ENCODE data around the gene P3R3URF. TPM values are rescaled to one million over a fixed set of nuclear protein-coding genes. Genes with fewer than 3 reads are reported as not detected.

Gene P3R3URF
- polyA plus RNA-seq, 1 experiment = not detected

- H3K4me3 ChIP-seq (ENCODE audit: low read depth, low read length) = peak overlapping the region; percentile 74
- DNase-seq (ENCODE audit: low read depth, low spot score) = no peak
- TF ChIP-seq CTCF (IDR thresholded peaks at IDR 0.05; ENCODE audit: low read depth, low read length) = no peak
- no peaks in the 10 kb centered on the region for H3K9me3 ChIP-seq (ENCODE audit: control insufficient read depth, insufficient read depth, low read length)
- ChIA-PET CTCF (interaction anchor here (0.7 kb wide), 1 partner anchor 94 kb away, joined by 4 read pairs; no protein-coding TSS in a partner anchor), POLR2A (interaction anchor here (0.6 to 1.5 kb wide), 3 partner anchors 21 to 46 kb away, joined by 4 read pairs; no protein-coding TSS in a partner anchor)
- H3K27ac ChIP-seq (ENCODE audit: low read depth, low read length) = no peak overlapping the region
- no peaks in the 10 kb centered on the region for H3K27me3 ChIP-seq (ENCODE audit: control insufficient read depth, insufficient read depth, low read length)
Observed at GRCh38 chr1:46130121-46130520, 46.2 kb downstream of the P3R3URF start.

GRCh38 chr1:46128344-46128743 is 47.9 kb downstream of the P3R3URF start:
- CTCF ChIA-PET = no interaction called here
- no peak for TF ChIP-seq CTCF (IDR thresholded peaks at IDR 0.05; ENCODE audit: low read depth, low read length)
- H3K27ac ChIP-seq (ENCODE audit: low read depth, low read length) = no peak overlapping the region
- no peak for DNase-seq (ENCODE audit: low read depth, low spot score)
- no peaks in the 10 kb centered on the region for H3K27me3 ChIP-seq (ENCODE audit: control insufficient read depth, insufficient read depth, low read length)
- POLR2A ChIA-PET = interaction anchor here (0.6 to 0.7 kb wide), 2 partner anchors 9 to 14 kb away, joined by 4 read pairs; no protein-coding TSS in a partner anchor
- H3K9me3 ChIP-seq (ENCODE audit: control insufficient read depth, insufficient read depth, low read length) = no peaks in the 10 kb centered on the region
- H3K4me3 ChIP-seq (ENCODE audit: low read depth, low read length) = no peak overlapping the region

Small RNAs within 50 kb of the gene (small RNA-seq; reads per million reads assigned to genes)
- gene AL672043.1 (ENCODE audit: insufficient read length, low read depth) = not detected

Other genes with a start within 250 kb of the P3R3URF start
- gene PIK3R3, start 43.9 kb downstream of the P3R3URF start, polyA plus RNA-seq (2011; rRNA removed) = 11.3 and 14.5 TPM in 2 replicates
- 0.43 and 0.45 TPM in 2 replicates for gene TSPAN1, start 1.4 kb downstream of the P3R3URF start, polyA plus RNA-seq (2011; rRNA removed)
- 41.9 and 50.8 TPM in 2 replicates for gene POMGNT1, start 21.9 kb upstream of the P3R3URF start, polyA plus RNA-seq (2011; rRNA removed)
- 2.4 and 2.6 TPM in 2 replicates for gene LURAP1, start 26.8 kb upstream of the P3R3URF start, polyA plus RNA-seq (2011; rRNA removed)
- gene RAD54L, start 71.3 kb upstream of the P3R3URF start, polyA plus RNA-seq (2011; rRNA removed) = 1.8 and 1.9 TPM in 2 replicates
- gene LRRC41, start 127.1 kb upstream of the P3R3URF start, polyA plus RNA-seq (2011; rRNA removed) = 66.3 and 80.2 TPM in 2 replicates
- gene UQCRH, start 127.2 kb upstream of the P3R3URF start, polyA plus RNA-seq (2011; rRNA removed) = 611 and 757 TPM in 2 replicates
- 18.4 and 21.4 TPM in 2 replicates for gene NSUN4, start 164.3 kb upstream of the P3R3URF start, polyA plus RNA-seq (2011; rRNA removed)
- 0.06 and 0.21 TPM in 2 replicates for gene FAAH, start 217.8 kb upstream of the P3R3URF start, polyA plus RNA-seq (2011; rRNA removed)